Tibial artery (tissue), 4 donors: Measurements from ENCODE around the gene NPC1.
"Not testable (repeated sequence)": the region's sequence is repeated elsewhere in the genome, so short reads cannot be mapped to it uniquely, and the experiment has no call there.

Source experiments
- DNase-seq, 2 donors: peaks; one replicate each; pipeline ENCODE4 v3.0.0-alpha.2; 2019
- H3K27ac ChIP-seq, 2 donors: fragments of 200-600 bp; sonication (generic) in 1 of 2; 1 replicate in 1 of 2; 2 replicates in 1 of 2; pipeline ENCODE4 v1.5.1; 2018 to 2019; ENCODE audit warnings: mild to moderate bottlenecking in 1 of 2
- H3K27me3 ChIP-seq, 2 donors: fragments of 200-600 bp; sonication (generic) in 1 of 2; one replicate each; pipeline versions ENCODE4 v1.5.1 to v1.6.0; 2016 to 2019
- H3K36me3 ChIP-seq, 3 donors: fragments of 200-600 bp; sonication (generic) in 2 of 3; one replicate each; pipeline ENCODE4 v1.5.1; 2016 to 2019; ENCODE audit warnings: mild to moderate bottlenecking in 2 of 3
- H3K4me1 ChIP-seq, 4 donors: fragments of 200-600 bp; sonication (generic) in 2 of 4; 1 replicate in 3 of 4; 2 replicates in 1 of 4; pipeline ENCODE4 v1.5.1; 2016 to 2019
- H3K4me3 ChIP-seq, 2 donors: fragments of 200-600 bp; sonication (generic) in 1 of 2; 1 replicate in 1 of 2; 2 replicates in 1 of 2; pipeline ENCODE4 v1.5.1; 2018 to 2019; ENCODE audit warnings: mild to moderate bottlenecking in 2 of 2
- H3K9me3 ChIP-seq, 3 donors: fragments of 200-600 bp; sonication (generic) in 1 of 3; one replicate each; pipeline ENCODE4 v1.5.1; 2016 to 2019
- intact Hi-C: fragments of 100-400 bp; cut with DNase I; formaldehyde crosslinking; loops from one replicate; pipeline ENCODE4 v1.15.0; 2023; ENCODE audit warnings: low total_unique reads
- TF ChIP-seq, protein P1 (sequence below), 2 experiments: fragments of 200-600 bp in 1 of 2; fragments of 450-650 bp in 1 of 2; IDR thresholded peaks; one replicate each; pipeline ENCODE4 v1.5.1; 2017 to 2019; ENCODE audit warnings: antibody characterized with exemption in 2 of 2, mild to moderate bottlenecking in 1 of 2, moderate library complexity in 1 of 2

Gene NPC1

DNA sequence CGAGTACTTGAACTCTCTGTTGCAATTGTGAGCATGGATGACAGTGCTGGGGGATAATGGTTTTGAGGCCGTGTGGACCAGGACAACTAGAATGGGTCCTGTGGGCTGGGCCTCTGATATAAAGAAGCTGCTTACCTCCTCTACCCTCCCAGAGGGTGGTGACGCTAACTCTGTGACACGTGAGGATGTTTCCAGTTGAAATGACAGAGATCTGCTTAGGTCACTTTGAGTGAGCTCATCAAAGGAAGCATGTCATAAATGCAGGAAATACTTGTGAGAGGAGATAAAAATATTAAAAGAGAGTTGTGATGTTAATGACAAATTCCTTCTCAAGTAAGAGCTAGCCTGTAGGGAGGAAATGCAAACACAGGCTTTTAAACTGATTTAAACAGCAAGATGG lies 66.6 kb downstream of the NPC1 start:
- H3K4me3 ChIP-seq: no peak overlapping the region
- intact Hi-C loops: loop anchor here (5.0 kb wide), 1 partner anchor 68 kb away; the partner anchor contains the start of gene NPC1
- no peaks in the 10 kb centered on the region for H3K9me3 ChIP-seq
- peaks cover 0 to 5% (median 0%) of the 10 kb centered on the region in 4 donors for H3K4me1 ChIP-seq
- no peaks in the 10 kb centered on the region for H3K27me3 ChIP-seq
- no peak overlapping the region for H3K27ac ChIP-seq
- TF ChIP-seq, protein P1, sequence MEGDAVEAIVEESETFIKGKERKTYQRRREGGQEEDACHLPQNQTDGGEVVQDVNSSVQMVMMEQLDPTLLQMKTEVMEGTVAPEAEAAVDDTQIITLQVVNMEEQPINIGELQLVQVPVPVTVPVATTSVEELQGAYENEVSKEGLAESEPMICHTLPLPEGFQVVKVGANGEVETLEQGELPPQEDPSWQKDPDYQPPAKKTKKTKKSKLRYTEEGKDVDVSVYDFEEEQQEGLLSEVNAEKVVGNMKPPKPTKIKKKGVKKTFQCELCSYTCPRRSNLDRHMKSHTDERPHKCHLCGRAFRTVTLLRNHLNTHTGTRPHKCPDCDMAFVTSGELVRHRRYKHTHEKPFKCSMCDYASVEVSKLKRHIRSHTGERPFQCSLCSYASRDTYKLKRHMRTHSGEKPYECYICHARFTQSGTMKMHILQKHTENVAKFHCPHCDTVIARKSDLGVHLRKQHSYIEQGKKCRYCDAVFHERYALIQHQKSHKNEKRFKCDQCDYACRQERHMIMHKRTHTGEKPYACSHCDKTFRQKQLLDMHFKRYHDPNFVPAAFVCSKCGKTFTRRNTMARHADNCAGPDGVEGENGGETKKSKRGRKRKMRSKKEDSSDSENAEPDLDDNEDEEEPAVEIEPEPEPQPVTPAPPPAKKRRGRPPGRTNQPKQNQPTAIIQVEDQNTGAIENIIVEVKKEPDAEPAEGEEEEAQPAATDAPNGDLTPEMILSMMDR (IDR thresholded peaks at IDR 0.05): no peak
- peaks cover 75 to 92% (median 80%) of the 10 kb centered on the region in 3 donors for H3K36me3 ChIP-seq
- peak in 1 of 2 donors; percentile 37 for DNase-seq

DNA sequence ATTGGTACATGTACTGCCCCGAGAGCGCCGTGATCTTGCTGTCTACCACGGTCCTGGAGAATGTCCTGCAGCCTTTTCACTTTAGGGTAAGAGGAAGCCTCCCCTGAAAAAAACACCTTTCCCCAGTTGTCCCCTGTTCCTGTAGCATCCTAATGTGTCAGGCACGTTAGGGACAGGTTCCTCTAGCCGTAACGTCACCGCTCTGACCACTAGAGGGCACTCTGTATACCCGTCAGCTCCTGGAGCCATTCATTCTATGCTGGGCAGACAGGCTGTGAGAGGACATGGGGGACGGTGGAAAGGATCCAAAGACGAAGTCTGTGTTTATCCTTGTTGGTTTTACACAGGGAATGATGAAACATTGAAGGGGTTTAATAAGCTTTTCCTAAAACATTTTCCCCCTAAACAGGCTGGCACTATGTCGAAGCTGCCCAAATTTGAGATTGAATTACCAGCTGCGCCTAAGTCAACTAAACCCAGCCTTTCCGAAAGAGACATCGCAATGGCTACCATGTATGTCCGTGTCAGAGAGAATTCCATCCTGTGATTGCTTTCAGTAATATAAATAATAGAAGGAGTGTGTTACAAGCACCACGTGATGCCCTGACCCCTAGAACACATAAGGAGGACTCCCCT lies 70.3 kb downstream of the NPC1 start:
- peaks cover 0 to 5% (median 0%) of the 10 kb centered on the region in 4 donors for H3K4me1 ChIP-seq

DNA sequence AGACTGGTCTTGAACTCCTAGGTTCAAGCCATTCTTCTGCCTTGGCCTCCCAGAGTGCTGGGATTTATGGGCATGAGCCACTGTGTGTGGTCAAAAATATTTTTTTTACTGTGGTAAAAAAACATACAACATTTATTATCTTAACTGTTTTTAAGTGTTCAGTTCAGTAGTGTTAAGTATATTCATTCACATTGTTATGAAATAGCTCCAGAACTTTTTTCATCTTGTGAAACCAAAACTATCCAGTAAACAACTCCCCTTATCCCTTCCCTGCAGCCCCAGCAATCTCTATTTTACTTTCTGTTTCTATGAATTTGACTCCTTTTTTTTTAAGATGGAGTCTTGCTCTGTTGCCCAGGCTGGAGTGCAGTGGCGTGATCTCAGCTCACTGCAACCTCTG lies 73.7 kb downstream of the NPC1 start:
- Histone ChIP-seq H3K36me3 (peaks cover 36 to 84% (median 55%) of the 10 kb centered on the region in 3 donors), H3K9me3 (no peaks in the 10 kb centered on the region), H3K4me3 (no peak overlapping the region), H3K27me3 (no peaks in the 10 kb centered on the region), H3K27ac (no peak overlapping the region), H3K4me1 (peaks cover 0 to 5% (median 0%) of the 10 kb centered on the region in 4 donors)
- no peak for DNase-seq
- intact Hi-C loops: no loop called here
- TF ChIP-seq, protein P1 (IDR thresholded peaks at IDR 0.05): no peak

More for the DNA sequence above, 70.3 kb downstream of the NPC1 start:
- Histone ChIP-seq H3K4me3 (no peak overlapping the region), H3K27ac (no peak overlapping the region), H3K27me3 (no peaks in the 10 kb centered on the region), H3K36me3 (peaks cover 43 to 87% (median 66%) of the 10 kb centered on the region in 3 donors), H3K9me3 (no peaks in the 10 kb centered on the region)
- TF ChIP-seq, protein P1 (IDR thresholded peaks at IDR 0.05): peak; percentile 72 to 83
- peak; percentile 69 to 78 for DNase-seq
- intact Hi-C loops: loop anchor here (5.0 kb wide), 1 partner anchor 71 kb away; the partner anchor contains the start of gene NPC1

DNA sequence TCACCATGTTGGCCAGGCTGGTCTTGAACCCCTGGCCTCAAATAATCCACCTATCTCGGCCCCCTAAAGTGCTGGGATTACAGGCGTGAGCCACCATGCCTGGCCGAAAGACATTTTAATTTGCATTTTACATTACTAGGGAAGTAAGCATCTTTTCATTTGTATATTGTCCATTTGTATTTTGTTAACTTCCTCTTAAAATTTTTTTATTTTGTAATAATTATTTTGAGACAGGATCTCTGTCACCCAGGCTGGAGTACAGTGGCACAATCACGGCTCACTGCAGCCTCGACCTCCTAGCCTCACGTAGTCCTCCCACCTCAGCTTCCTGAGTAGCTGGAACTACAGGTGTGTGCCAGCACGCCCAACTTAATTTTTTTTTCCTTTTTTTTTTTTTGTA lies 74.1 kb downstream of the NPC1 start:
- H3K9me3 ChIP-seq, intact Hi-C loops, H3K4me3 ChIP-seq, H3K4me1 ChIP-seq, H3K27me3 ChIP-seq, H3K27ac ChIP-seq: not testable (repeated sequence)
- peaks cover 32 to 81% (median 51%) of the 10 kb centered on the region in 3 donors for H3K36me3 ChIP-seq
- DNase-seq: peak in 1 of 2 donors; percentile 11

DNA sequence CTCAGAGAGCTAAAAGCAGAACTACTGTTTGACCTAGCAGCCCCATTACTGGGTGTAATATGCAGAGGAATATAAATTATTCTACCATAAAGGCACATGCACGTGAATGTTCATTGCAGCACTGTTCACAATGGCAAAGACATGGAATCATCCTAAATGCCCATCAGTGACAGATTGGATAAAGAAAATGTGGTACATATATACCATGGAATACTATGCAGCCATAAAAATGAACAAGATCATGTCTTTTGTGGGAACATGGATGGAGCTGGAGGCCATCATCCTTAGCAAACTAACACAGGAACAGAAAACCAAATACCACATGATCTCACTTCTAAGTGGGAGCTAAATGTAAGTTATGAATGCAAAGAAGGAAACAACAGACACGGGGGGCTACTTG lies 75.4 kb downstream of the NPC1 start:
- DNase-seq, H3K9me3 ChIP-seq, H3K4me3 ChIP-seq, H3K27me3 ChIP-seq, intact Hi-C loops, H3K27ac ChIP-seq, H3K4me1 ChIP-seq: not testable (repeated sequence)
- peaks cover 21 to 68% (median 39%) of the 10 kb centered on the region in 3 donors for H3K36me3 ChIP-seq

DNA sequence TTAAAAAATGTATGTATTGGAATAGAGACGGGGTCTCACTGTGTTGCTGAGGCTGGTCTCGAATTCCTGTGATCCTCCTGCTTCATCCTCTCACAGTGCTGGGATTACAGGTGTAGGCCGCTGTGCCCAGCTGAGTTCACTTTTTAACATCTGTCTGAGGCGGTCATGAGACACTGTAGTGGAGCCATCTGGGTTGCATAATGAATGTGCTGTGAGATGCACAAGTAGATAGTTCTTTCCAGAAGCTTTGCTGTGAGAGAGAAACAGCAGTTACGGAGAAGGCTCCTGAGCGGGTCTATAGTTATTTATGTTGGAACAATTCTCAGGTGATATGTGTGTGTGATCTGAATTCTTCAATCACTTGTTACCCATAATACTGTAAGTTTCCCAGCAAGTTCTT lies 79.9 kb downstream of the NPC1 start:
- H3K27me3 ChIP-seq: no peaks in the 10 kb centered on the region
- TF ChIP-seq, protein P1 (IDR thresholded peaks at IDR 0.05): no peak
- H3K4me3 ChIP-seq: no peak overlapping the region
- H3K9me3 ChIP-seq: no peaks in the 10 kb centered on the region
- intact Hi-C loops: loop anchor here (10.0 kb wide), 1 partner anchor 372 kb away; the partner anchor contains the start of gene CABLES1
- DNase-seq: no peak
- H3K27ac ChIP-seq: no peak overlapping the region
- H3K4me1 ChIP-seq: peaks cover 0 to 28% (median 22%) of the 10 kb centered on the region in 4 donors
- peaks cover 21 to 36% (median 26%) of the 10 kb centered on the region in 3 donors for H3K36me3 ChIP-seq
